ENCODE results near the gene CA7. TPM values are rescaled to one million over a fixed set of nuclear protein-coding genes. Genes with fewer than 3 reads are reported as not detected.

Gene CA7
- total RNA-seq, 2 donors from 2014 or later: not detected

GRCh38 chr16:66880288-66881013 is 36.2 kb downstream of the CA7 start, which contains the start of gene PDP2:
PDP2 (plus strand) TSS chr16:66880515; CDS start chr16:66884285, 3,770 bp downstream.
- Histone ChIP-seq H3K4me3 (peak within 1 kb of the TSS; percentile 73 to 83), H3K9me3 (no peaks in the 10 kb centered on the region), H3K36me3 (replicated peaks in 1 of 2; ENCODE audit: insufficient read depth in 1 of 2, low read depth in 2 of 2) (peaks cover 0 to 8% of the 10 kb centered on the region in 2 donors), H3K27ac (peak within 1 kb of the TSS; percentile 76 to 88 (median 82)), H3K27me3 (no peaks in the 10 kb centered on the region), H3K4me1 (peaks cover 28% of the 10 kb centered on the region)
- TF ChIP-seq, protein P1, sequence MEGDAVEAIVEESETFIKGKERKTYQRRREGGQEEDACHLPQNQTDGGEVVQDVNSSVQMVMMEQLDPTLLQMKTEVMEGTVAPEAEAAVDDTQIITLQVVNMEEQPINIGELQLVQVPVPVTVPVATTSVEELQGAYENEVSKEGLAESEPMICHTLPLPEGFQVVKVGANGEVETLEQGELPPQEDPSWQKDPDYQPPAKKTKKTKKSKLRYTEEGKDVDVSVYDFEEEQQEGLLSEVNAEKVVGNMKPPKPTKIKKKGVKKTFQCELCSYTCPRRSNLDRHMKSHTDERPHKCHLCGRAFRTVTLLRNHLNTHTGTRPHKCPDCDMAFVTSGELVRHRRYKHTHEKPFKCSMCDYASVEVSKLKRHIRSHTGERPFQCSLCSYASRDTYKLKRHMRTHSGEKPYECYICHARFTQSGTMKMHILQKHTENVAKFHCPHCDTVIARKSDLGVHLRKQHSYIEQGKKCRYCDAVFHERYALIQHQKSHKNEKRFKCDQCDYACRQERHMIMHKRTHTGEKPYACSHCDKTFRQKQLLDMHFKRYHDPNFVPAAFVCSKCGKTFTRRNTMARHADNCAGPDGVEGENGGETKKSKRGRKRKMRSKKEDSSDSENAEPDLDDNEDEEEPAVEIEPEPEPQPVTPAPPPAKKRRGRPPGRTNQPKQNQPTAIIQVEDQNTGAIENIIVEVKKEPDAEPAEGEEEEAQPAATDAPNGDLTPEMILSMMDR (IDR thresholded peaks at IDR 0.05): peak in 1 of 7 experiments; percentile 19
- TF ChIP-seq POLR2A (IDR thresholded peaks at IDR 0.05): peak; percentile 56 to 91 (median 87)
- ATAC-seq (peak; percentile 98), DNase-seq (peak; percentile 97 to 98 (median 98))
- intact Hi-C loops (cut with DNase I): no loop called here
- 0% methylated on average over 8 to 58 of the region's 58 CpGs for WGBS, 2 donors

- TF ChIP-seq, protein P1 (IDR thresholded peaks at IDR 0.05): no peak
- TF ChIP-seq POLR2A (IDR thresholded peaks at IDR 0.05): no peak
- H3K9me3 ChIP-seq: no peaks in the 10 kb centered on the region
- peaks cover 0 to 12% of the 10 kb centered on the region in 2 donors for H3K36me3 ChIP-seq (replicated peaks in 1 of 2; ENCODE audit: insufficient read depth in 1 of 2, low read depth in 2 of 2)
- ATAC-seq: peak; percentile 2
- peaks cover 28% of the 10 kb centered on the region for H3K4me1 ChIP-seq
- peak overlapping the region; percentile 73 to 83 for H3K4me3 ChIP-seq
- peak in 1 of 4 donors; percentile 40 for DNase-seq
- H3K27ac ChIP-seq: peak overlapping the region; percentile 76 to 88 (median 82)
- WGBS, 2 donors: 0 to 1% methylated on average over 14 to 23 of the region's 23 CpGs
- intact Hi-C loops (cut with DNase I): no loop called here
- no peaks in the 10 kb centered on the region for H3K27me3 ChIP-seq
Observed at GRCh38 chr16:66881014-66881417, 36.8 kb downstream of the CA7 start.

DNA sequence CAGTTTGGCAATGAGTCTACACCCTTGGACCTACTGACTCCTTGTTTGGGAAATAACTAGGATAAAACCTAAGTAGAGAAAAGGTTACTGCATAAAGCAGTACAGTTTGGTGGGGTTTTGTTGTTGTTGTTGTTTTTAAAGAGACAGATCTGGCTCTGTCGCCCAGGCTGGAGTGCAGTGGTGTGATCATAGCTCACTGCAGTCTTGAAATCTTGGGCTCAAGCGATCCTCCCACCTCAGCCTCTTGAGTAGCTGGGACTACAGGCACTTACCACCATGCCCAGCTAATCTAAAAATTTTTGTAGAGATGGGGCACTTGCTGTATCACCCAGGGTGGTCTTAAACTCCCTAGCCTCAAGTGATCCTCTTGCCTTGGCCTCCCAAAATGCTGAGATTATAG is 37.3 kb downstream of the CA7 start:
- intact Hi-C loops (cut with DNase I): no loop called here
- Histone ChIP-seq H3K36me3 (replicated peaks in 1 of 2; ENCODE audit: insufficient read depth in 1 of 2, low read depth in 2 of 2) (peaks cover 0 to 14% of the 10 kb centered on the region in 2 donors), H3K4me3 (no peak overlapping the region), H3K4me1 (peaks cover 28% of the 10 kb centered on the region), H3K9me3 (no peaks in the 10 kb centered on the region), H3K27me3 (no peaks in the 10 kb centered on the region), H3K27ac (peak overlapping the region in 1 of 4 donors; percentile 77)
- 41 to 51% methylated on average over 2 of the region's 2 CpGs for WGBS, 2 donors
- TF ChIP-seq POLR2A (IDR thresholded peaks at IDR 0.05): no peak
- TF ChIP-seq, protein P1 (IDR thresholded peaks at IDR 0.05): no peak
- DNase-seq: no peak
- ATAC-seq: no peak

GRCh38 chr16:66881964-66882508 is 37.8 kb downstream of the CA7 start:
- H3K36me3 ChIP-seq (replicated peaks in 1 of 2; ENCODE audit: insufficient read depth in 1 of 2, low read depth in 2 of 2): peaks cover 0 to 15% of the 10 kb centered on the region in 2 donors
- no peaks in the 10 kb centered on the region for H3K9me3 ChIP-seq
- WGBS, 2 donors: 88 to 89% methylated on average over 8 of the region's 8 CpGs
- H3K27ac ChIP-seq: no peak overlapping the region
- no peak overlapping the region for H3K4me3 ChIP-seq
- no peak for ATAC-seq
- intact Hi-C loops (cut with DNase I): no loop called here
- TF ChIP-seq POLR2A (IDR thresholded peaks at IDR 0.05): no peak
- TF ChIP-seq, protein P1 (IDR thresholded peaks at IDR 0.05): no peak
- no peaks in the 10 kb centered on the region for H3K27me3 ChIP-seq
- DNase-seq: no peak
- H3K4me1 ChIP-seq: peaks cover 28% of the 10 kb centered on the region
